Glutamatergic neuron (in vitro differentiated cells): ENCODE measurements around the gene CAVIN3. TPM values are rescaled to one million over a fixed set of nuclear protein-coding genes. Genes with fewer than 3 reads are reported as not detected.

ENCODE experiments used
- DNase-seq: peaks from one replicate; pipeline ENCODE4 v3.0.0; 2022
- H3K27ac Mint-ChIP-seq: one replicate; pipeline ENCODE4 v1.8.0; 2020; ENCODE audit warnings: mild to moderate bottlenecking, mixed read lengths, inconsistent platforms; ENCODE audit not compliant: unreplicated experiment
- H3K27me3 Mint-ChIP-seq: one replicate; pipeline ENCODE4 v1.8.0; 2020; ENCODE audit warnings: mild to moderate bottlenecking, moderate library complexity, mixed read lengths, inconsistent platforms; ENCODE audit not compliant: unreplicated experiment
- H3K36me3 Mint-ChIP-seq: one replicate; pipeline ENCODE4 v1.8.0; 2020; ENCODE audit warnings: mild to moderate bottlenecking, mixed read lengths, inconsistent platforms; ENCODE audit not compliant: unreplicated experiment
- H3K4me1 Mint-ChIP-seq: one replicate; pipeline ENCODE4 v1.8.0; 2020; ENCODE audit warnings: mild to moderate bottlenecking, low read depth, mixed read lengths, inconsistent platforms; ENCODE audit not compliant: unreplicated experiment
- H3K4me3 Mint-ChIP-seq: one replicate; pipeline ENCODE4 v1.8.0; 2020; ENCODE audit warnings: mild to moderate bottlenecking, mixed read lengths, inconsistent platforms; ENCODE audit not compliant: unreplicated experiment
- H3K9me3 Mint-ChIP-seq: one replicate; pipeline ENCODE4 v1.8.0; 2020; ENCODE audit warnings: mild to moderate bottlenecking, moderate library complexity, mixed read lengths, inconsistent platforms; ENCODE audit not compliant: unreplicated experiment
- total RNA-seq: library from RNA; stranded (reverse); fragmentation: NEBNext Ultra II Directional; extraction: Animal tissue kit (Norgen Biotek cat#: 25700); gene quantifications from one replicate; pipeline ENCODE4 v1.2.1, GENCODE V29; 2021; ENCODE audit not compliant: unreplicated experiment
- TF ChIP-seq, protein P1 (sequence below): fragments of 200-600 bp; sonication (generic); IDR thresholded peaks from one replicate; pipeline ENCODE4 v1.5.0; 2021; ENCODE audit not compliant: partially characterized antibody, unreplicated experiment

The CAVIN3 gene
- total RNA-seq, 1 donor from 2014 or later = 5.9 TPM

DNA sequence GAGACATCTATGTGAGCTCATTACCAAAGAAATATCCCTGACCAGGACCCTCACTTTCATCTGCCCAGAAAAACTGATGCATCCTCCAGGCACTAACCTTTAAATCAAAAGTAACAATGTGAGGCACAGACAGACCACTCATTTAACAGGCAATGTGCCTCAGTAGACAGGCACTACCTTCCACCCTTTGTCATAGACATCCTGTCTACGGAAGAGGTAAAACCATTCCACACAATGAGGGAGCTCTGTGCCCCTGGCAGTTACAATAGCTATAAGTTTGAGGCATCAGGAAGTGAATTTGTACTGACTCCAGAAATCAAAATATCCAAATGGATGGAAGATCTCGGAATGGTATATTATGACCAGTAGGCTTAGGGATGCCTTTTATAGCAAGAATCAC lies 6.7 kb upstream of the CAVIN3 start:
- TF ChIP-seq, protein P1, sequence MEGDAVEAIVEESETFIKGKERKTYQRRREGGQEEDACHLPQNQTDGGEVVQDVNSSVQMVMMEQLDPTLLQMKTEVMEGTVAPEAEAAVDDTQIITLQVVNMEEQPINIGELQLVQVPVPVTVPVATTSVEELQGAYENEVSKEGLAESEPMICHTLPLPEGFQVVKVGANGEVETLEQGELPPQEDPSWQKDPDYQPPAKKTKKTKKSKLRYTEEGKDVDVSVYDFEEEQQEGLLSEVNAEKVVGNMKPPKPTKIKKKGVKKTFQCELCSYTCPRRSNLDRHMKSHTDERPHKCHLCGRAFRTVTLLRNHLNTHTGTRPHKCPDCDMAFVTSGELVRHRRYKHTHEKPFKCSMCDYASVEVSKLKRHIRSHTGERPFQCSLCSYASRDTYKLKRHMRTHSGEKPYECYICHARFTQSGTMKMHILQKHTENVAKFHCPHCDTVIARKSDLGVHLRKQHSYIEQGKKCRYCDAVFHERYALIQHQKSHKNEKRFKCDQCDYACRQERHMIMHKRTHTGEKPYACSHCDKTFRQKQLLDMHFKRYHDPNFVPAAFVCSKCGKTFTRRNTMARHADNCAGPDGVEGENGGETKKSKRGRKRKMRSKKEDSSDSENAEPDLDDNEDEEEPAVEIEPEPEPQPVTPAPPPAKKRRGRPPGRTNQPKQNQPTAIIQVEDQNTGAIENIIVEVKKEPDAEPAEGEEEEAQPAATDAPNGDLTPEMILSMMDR = no peak
- no peaks in the 10 kb centered on the region for H3K9me3 Mint-ChIP-seq
- no peaks in the 10 kb centered on the region for H3K36me3 Mint-ChIP-seq
- peaks cover 3% of the 10 kb centered on the region for H3K27me3 Mint-ChIP-seq
- H3K27ac Mint-ChIP-seq = no peak overlapping the region
- no peak overlapping the region for H3K4me3 Mint-ChIP-seq
- no peak for DNase-seq
- H3K4me1 Mint-ChIP-seq = peaks cover 2% of the 10 kb centered on the region

GRCh38 chr11:6326303-6326702 lies 6.0 kb upstream of the CAVIN3 start:
- no peaks in the 10 kb centered on the region for H3K9me3 Mint-ChIP-seq
- TF ChIP-seq, protein P1 = no peak
- H3K27me3 Mint-ChIP-seq = peaks cover 3% of the 10 kb centered on the region
- H3K4me1 Mint-ChIP-seq = peaks cover 6% of the 10 kb centered on the region
- H3K36me3 Mint-ChIP-seq = no peaks in the 10 kb centered on the region
- no peak overlapping the region for H3K4me3 Mint-ChIP-seq
- no peak overlapping the region for H3K27ac Mint-ChIP-seq
- no peak for DNase-seq

- Mint-ChIP-seq H3K9me3 (peaks cover 6% of the 10 kb centered on the region), H3K36me3 (no peaks in the 10 kb centered on the region), H3K4me1 (peaks cover 16% of the 10 kb centered on the region), H3K4me3 (no peak overlapping the region), H3K27me3 (peaks cover 6% of the 10 kb centered on the region), H3K27ac (no peak overlapping the region)
- no peak for DNase-seq
- TF ChIP-seq, protein P1 = no peak
Measured at GRCh38 chr11:6323291-6323905, 3.1 kb upstream of the CAVIN3 start.

GRCh38 chr11:6321961-6322362 lies 1.7 kb upstream of the CAVIN3 start:
- Mint-ChIP-seq H3K9me3 (peaks cover 6% of the 10 kb centered on the region), H3K27me3 (peaks cover 6% of the 10 kb centered on the region), H3K27ac (peak overlapping the region; percentile 57), H3K4me1 (peaks cover 18% of the 10 kb centered on the region), H3K4me3 (peak overlapping the region; percentile 13), H3K36me3 (no peaks in the 10 kb centered on the region)
- DNase-seq = no peak
- TF ChIP-seq, protein P1 = no peak

DNA sequence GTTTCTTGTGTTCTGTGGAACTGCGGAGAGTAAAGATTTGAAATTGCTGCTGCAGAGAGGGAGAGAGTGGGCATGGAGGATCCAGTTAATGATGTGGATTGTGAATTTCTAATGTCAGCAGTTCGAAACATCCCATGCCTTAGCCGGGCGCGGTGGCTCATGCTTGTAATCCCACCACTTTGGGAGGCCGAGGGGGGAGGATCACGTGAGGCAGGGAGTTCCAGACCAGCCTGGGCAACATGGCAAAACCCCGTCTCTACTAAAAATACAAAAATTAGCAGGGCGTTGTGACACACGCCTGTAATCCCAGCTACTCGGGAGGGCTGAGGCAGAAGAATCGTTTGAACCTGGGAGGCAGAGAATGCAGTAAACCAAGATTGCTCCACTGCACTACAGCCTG lies 1.1 kb upstream of the CAVIN3 start:
- H3K27ac Mint-ChIP-seq = peak overlapping the region; percentile 56
- peaks cover 6% of the 10 kb centered on the region for H3K27me3 Mint-ChIP-seq
- TF ChIP-seq, protein P1 = no peak
- no peaks in the 10 kb centered on the region for H3K36me3 Mint-ChIP-seq
- peaks cover 6% of the 10 kb centered on the region for H3K9me3 Mint-ChIP-seq
- peak overlapping the region; percentile 71 for H3K4me3 Mint-ChIP-seq
- DNase-seq = no peak
- peaks cover 18% of the 10 kb centered on the region for H3K4me1 Mint-ChIP-seq
